K562 (cell line): ENCODE data around the gene PIK3AP1. TPM values are rescaled to one million over a fixed set of nuclear protein-coding genes. Genes with fewer than 3 reads are reported as not detected.
A peak's percentile ranks its signal among the peaks of the same experiment; 100 is the strongest.
"Not testable (repeated sequence)": the region's sequence is repeated elsewhere in the genome, so short reads cannot be mapped to it uniquely, and the experiment has no call there.

ENCODE experiments used
- ATAC-seq: fragments of 200-7000 bp; cut with Tn5 transposase; 3 replicates; pipeline ENCODE4 v1.9.1; 2020; ENCODE audit warnings: moderate library complexity
- BruUV-seq: library from RNA; stranded (reverse); fragments of 400-500 nt; replicated peaks from 2 replicates; lab custom pipeline; 2021; lab: Mats Ljungman, UMichigan
- CTCF ChIA-PET: fragments of 300-600 bp; formaldehyde crosslinking; extraction: SDS; loops from one replicate; lab custom pipeline; 2021; ENCODE audit warnings: low intra/inter-chr PET ratio; lab: Yijun Ruan, JAX
- POLR2A ChIA-PET: fragments of 300-600, 350-650 bp; sonication (Branson Sonifier 250); formaldehyde crosslinking; extraction: SDS; loops from one replicate; lab custom pipeline; 2021; ENCODE audit warnings: antibody characterized with exemption, inconsistent platforms; lab: Yijun Ruan, JAX
- DNase-seq, 4 experiments: peaks; one replicate each; pipeline versions ENCODE4 v3.0.0 to v3.0.0-alpha.2; 2011 to 2018; ENCODE audit warnings: low spot score in 3 of 4, mixed read lengths in 3 of 4; ENCODE audit errors: extremely low read depth in 1 of 4
- FAIRE-seq: peaks from 2 replicates; lab custom pipeline; 2011; peaks lifted over from hg19 to GRCh38; lab: Jason Lieb, UNC
- H2AFZ ChIP-seq: 2 replicates; pipeline ENCODE4 v1.6.0; 2011; ENCODE audit warnings: low read depth, low read length, control low read depth, inconsistent platforms
- H3K27ac ChIP-seq: fragments of 200-600 bp; 3 replicates; pipeline ENCODE4 v1.8.0; 2011; ENCODE audit warnings: low read depth, mild to moderate bottlenecking, control low read depth, inconsistent platforms, low read length, moderate library complexity, mixed read lengths; ENCODE audit errors: extremely low read depth
- H3K27me3 ChIP-seq, 2 experiments: fragments of 300-600 bp in 1 of 2; 2 replicates in 1 of 2; 3 replicates in 1 of 2; pipeline versions ENCODE4 v1.6.0 to v1.8.0; 2011; ENCODE audit warnings: inconsistent platforms in 2 of 2, low read length in 2 of 2, mild to moderate bottlenecking in 1 of 2, mixed read lengths in 1 of 2, moderate library complexity in 1 of 2; ENCODE audit not compliant: control insufficient read depth in 2 of 2, insufficient read depth in 2 of 2
- H3K36me3 ChIP-seq: fragments of 300-600 bp; 3 replicates; pipeline ENCODE4 v1.8.0; 2011; ENCODE audit warnings: mild to moderate bottlenecking, low read length, inconsistent platforms; ENCODE audit not compliant: control insufficient read depth, insufficient read depth
- H3K4me1 ChIP-seq, 2 experiments: fragments of 200-600 bp in 1 of 2; replicated peaks in 1 of 2; 2 replicates in 1 of 2; 3 replicates in 1 of 2; pipeline versions ENCODE4 v1.5.1 to v1.8.0; 2011; ENCODE audit warnings: inconsistent platforms in 2 of 2, low read length in 2 of 2, mild to moderate bottlenecking in 1 of 2, mixed read lengths in 1 of 2, moderate library complexity in 1 of 2; ENCODE audit not compliant: control insufficient read depth in 2 of 2, insufficient read depth in 2 of 2
- H3K4me2 ChIP-seq: 2 replicates; pipeline ENCODE4 v1.6.1; 2011; ENCODE audit warnings: low read length, control low read depth, inconsistent platforms, mixed read lengths; ENCODE audit not compliant: insufficient read depth
- H3K4me3 ChIP-seq: fragments of 200-600 bp; sonication (generic), shearing (Covaris generic); 2 replicates; pipeline ENCODE4 v1.5.1; 2016; ENCODE audit warnings: control low read depth, inconsistent platforms
- H3K79me2 ChIP-seq: fragments of 200-600 bp; 3 replicates; pipeline ENCODE4 v1.8.0; 2011; ENCODE audit warnings: low read length, inconsistent platforms; ENCODE audit not compliant: control insufficient read depth, insufficient read depth
- H3K9ac ChIP-seq, 2 experiments: 2 replicates each; pipeline versions ENCODE4 v1.6.0 to v1.6.1; 2011; ENCODE audit warnings: low read depth in 2 of 2, low read length in 2 of 2, control low read depth in 1 of 2, inconsistent platforms in 1 of 2, mild to moderate bottlenecking in 1 of 2, mixed read lengths in 1 of 2; ENCODE audit not compliant: insufficient read depth in 1 of 2
- H3K9me1 ChIP-seq: one replicate; pipeline ENCODE4 v1.6.0; 2011; ENCODE audit warnings: inconsistent platforms, mild to moderate bottlenecking, low read length, moderate library complexity; ENCODE audit not compliant: control insufficient read depth, insufficient read depth
- H3K9me3 ChIP-seq: replicated peaks from 2 replicates; pipeline ENCODE4 v1.5.1; 2011; ENCODE audit warnings: low read depth, low read length, inconsistent platforms; ENCODE audit not compliant: control insufficient read depth, insufficient read depth
- H4K20me1 ChIP-seq: replicated peaks from 2 replicates; pipeline ENCODE4 v1.6.1; 2011; ENCODE audit warnings: low read length, inconsistent platforms, mixed read lengths; ENCODE audit not compliant: control insufficient read depth, insufficient read depth
- THRB ChIP-seq: fragments of 450-650 bp; formaldehyde crosslinking; conservative IDR thresholded peaks from 2 replicates; pipeline ENCODE4 v1.4.0; 2022; ENCODE audit warnings: mild to moderate bottlenecking, missing genetic modification characterization
- ZFP36 ChIP-seq: fragments of 150-350 bp; IDR thresholded peaks from 2 replicates; pipeline ENCODE4 v1.6.1; 2018; ENCODE audit warnings: low read length, low read depth; ENCODE audit not compliant: partially characterized antibody
- ZNF140 ChIP-seq: fragments of 250-450 bp; sonication (Bioruptor Pico); IDR thresholded peaks from 2 replicates; pipeline ENCODE4 v1.8.0; 2021; ENCODE audit warnings: moderate library complexity, mild to moderate bottlenecking, inconsistent platforms
- ZNF146 ChIP-seq: IDR thresholded peaks from one replicate; pipeline ENCODE4 v1.6.1; 2018; ENCODE audit warnings: missing compliant biosample characterization; ENCODE audit not compliant: unreplicated experiment
- ZNF408 ChIP-seq: fragments of 250-450 bp; sonication (Bioruptor Pico); IDR thresholded peaks from 2 replicates; pipeline ENCODE4 v1.4.0; 2020; ENCODE audit warnings: low read depth, mild to moderate bottlenecking, moderate library complexity
- WGBS: fragments of 100-300 bp; shearing (Covaris generic); methylation state at CpG from one replicate; pipeline ENCODE4 v1.1.6; 2016; ENCODE audit warnings: low coverage, mixed read lengths; ENCODE audit not compliant: insufficient coverage; ENCODE audit errors: missing lambda C conversion rate; 5-methylcytosine and 5-hydroxymethylcytosine counted together
- in situ Hi-C: fragments of 300-500 bp; cut with MboI; formaldehyde crosslinking; loops from 4 replicates; pipeline ENCODE4 v1.15.0; 2018; ENCODE audit warnings: inconsistent platforms, mixed read lengths
- intact Hi-C: fragments of 100-400 bp; cut with micrococcal nuclease; formaldehyde crosslinking; loops from 2 replicates; pipeline ENCODE4 v1.14.2; 2022
- polyA plus RNA-seq, 8 experiments: library from polyadenylated mRNA; depleted of rRNA in 4 of 8; stranded (reverse) in 5 of 8; unstranded in 3 of 8; fragments of >200 nt; fragmentation: Nextera tagmentation in 2 of 8; fragmentation: Illumina TruSeq in 1 of 8; extraction: Ambion mirVana in 2 of 8; extraction: Trizol in 1 of 8; gene quantifications; 2 replicates each; pipeline versions ENCODE4 v1.2.1 to v1.2.3, GENCODE V29; 2011 to 2014; ENCODE audit warnings: inconsistent platforms in 1 of 8, missing spikeins in 1 of 8
- total RNA-seq, 7 experiments: library from RNA; depleted of rRNA in 6 of 7; stranded (reverse); fragments of >200 nt in 6 of 7; fragmentation: Illumina TruSeq in 2 of 7; extraction: Trizol in 2 of 7; gene quantifications; 2 replicates each; pipeline versions ENCODE4 v1.2.1 to v1.2.3, GENCODE V29; 2011 to 2021; ENCODE audit warnings: low replicate concordance in 1 of 7

The PIK3AP1 gene
- total and polyA plus RNA-seq, 9 of the 15 experiments (the other 6 are each of a cell fraction or from before 2014, with no cell fraction given), result 0.20 to 2.4 (median 1.4) TPM

GRCh38 chr10:96574564-96574963, 145.8 kb downstream of the PIK3AP1 start:
- H3K9me3 ChIP-seq, H3K4me1 ChIP-seq, CTCF ChIA-PET, BruUV-seq, H3K9ac ChIP-seq, ATAC-seq, H4K20me1 ChIP-seq, DNase-seq, H3K4me2 ChIP-seq, H3K27me3 ChIP-seq, H3K4me3 ChIP-seq, H3K27ac ChIP-seq, intact Hi-C loops, H3K9me1 ChIP-seq, H2AFZ ChIP-seq, in situ Hi-C loops, FAIRE-seq: not testable (repeated sequence)
- POLR2A ChIA-PET, result interaction anchor here (0.6 kb wide), 1 partner anchor 610 kb away, joined by 3 read pairs; no protein-coding TSS in a partner anchor
- WGBS, result 73% methylated on average over 1 of the region's 2 CpGs
- Histone ChIP-seq H3K36me3 (peaks cover 35% of the 10 kb centered on the region), H3K79me2 (peaks cover 95% of the 10 kb centered on the region)
- TF ChIP-seq ZNF146 (CRISPR knock-in tag), result peak; percentile 33

GRCh38 chr10:96573036-96573435, 147.3 kb downstream of the PIK3AP1 start:
- peaks cover 95% of the 10 kb centered on the region for H3K79me2 ChIP-seq
- H3K4me1 ChIP-seq, result no peaks in the 10 kb centered on the region; a peak in 3 of 5 replicates
- H3K27me3 ChIP-seq, result no peaks in the 10 kb centered on the region
- H3K9ac ChIP-seq, result no peak overlapping the region
- H2AFZ ChIP-seq, result no peak overlapping the region
- no peak overlapping the region for H3K4me3 ChIP-seq
- H3K36me3 ChIP-seq, result peaks cover 46% of the 10 kb centered on the region
- 69% methylated on average over 5 of the region's 5 CpGs for WGBS
- no TSS peak for BruUV-seq
- intact Hi-C loops, result no loop called here
- no peak for FAIRE-seq
- no peak overlapping the region for H3K27ac ChIP-seq
- ChIA-PET POLR2A (interaction anchor here (1.4 kb wide), 1 partner anchor 10 kb away, joined by 4 read pairs; no protein-coding TSS in a partner anchor), CTCF (no interaction called here)
- TF ChIP-seq THRB (no peak), ZNF408 (CRISPR knock-in tag) (no peak), ZNF140 (CRISPR knock-in tag) (no peak), ZFP36 (no peak)
- ATAC-seq, result no peak
- no peaks in the 10 kb centered on the region for H3K9me3 ChIP-seq
- in situ Hi-C loops, result no loop called here
- peaks cover 8% of the 10 kb centered on the region for H4K20me1 ChIP-seq
- no peak overlapping the region for H3K4me2 ChIP-seq
- DNase-seq, result no peak
- no peaks in the 10 kb centered on the region for H3K9me1 ChIP-seq
